Measurements from ENCODE around the gene CLUH.

Gene CLUH

DNA sequence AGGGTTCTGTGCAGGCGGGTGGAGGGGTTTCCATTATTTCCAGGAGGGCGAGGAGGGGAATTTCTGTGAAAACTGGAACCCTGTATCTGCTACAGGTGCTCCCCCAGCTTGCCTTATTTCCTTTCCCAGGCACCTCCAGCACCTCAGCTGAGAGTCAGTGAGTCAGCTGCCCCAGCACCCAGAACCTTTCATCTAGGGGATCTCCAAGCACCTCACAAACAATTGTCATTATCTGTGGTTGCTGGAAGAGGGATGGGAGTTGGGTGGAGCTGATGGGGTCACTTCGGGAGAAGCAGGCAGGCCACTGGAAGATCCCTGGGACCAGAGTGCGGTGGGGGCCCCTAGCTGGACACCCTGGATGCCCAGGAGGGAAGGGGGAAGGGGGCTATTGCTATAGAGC is 10.0 kb upstream of the CLUH start:
- no peak for DNase-seq (ENCODE audit: low read depth)

DNA sequence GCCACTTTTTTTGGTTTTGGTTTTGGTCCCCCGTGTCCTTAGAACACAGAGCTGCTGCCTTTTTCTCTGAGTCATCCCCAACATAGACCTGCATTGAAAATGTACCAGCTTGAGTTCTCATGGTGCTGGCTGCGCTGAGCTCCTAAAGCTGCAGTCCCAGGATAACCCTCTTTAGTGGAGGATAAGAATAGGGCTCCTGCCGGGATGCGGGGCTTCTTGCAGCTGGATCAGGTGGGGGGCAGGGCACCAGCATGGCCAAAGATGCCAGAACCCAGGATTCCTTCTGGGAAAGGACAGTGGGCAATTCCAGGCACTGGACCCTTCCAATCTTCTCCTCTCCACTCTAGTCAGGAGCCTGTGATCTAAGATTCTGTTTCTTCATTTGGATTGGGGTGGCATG is 8.3 kb upstream of the CLUH start:
- no peak for DNase-seq (ENCODE audit: low read depth)

DNA sequence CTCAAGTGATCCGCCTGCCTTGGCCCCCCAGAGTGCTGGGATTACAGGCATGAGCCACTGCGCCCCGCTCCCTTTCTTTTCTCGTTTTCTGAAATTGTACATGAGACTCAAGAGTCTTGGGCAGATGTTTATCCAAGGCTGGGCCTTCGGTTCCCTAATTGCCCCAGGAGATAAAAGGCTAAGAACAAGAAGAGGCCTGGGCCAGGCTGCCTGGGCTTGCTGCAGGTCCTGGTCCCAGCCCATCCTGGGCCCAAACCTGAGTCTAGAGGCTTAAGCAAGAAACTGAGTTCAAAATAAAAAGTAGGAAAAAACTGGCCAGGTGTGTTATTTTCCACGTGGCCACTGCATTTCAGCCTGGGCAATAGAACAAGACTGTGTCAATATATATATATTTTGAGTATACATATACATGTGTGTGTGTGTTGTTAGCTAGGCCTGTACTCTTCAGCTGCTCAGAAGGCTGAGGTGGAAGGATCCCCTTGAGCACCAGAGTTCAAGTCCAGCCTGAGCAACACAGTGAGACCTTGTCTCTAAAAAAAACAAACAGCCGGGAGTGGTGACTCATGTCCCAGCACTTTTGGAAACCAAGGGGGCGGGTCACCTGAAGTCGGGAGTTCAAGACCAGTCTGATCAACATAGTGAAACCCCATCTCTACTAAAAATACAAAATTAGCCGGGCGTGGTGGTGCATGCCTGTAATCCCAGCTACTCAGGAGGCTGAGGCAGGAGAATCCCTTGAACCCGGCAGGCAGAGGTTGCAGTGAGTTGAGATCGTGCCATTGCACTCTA is 6.8 kb upstream of the CLUH start:
- no peak for DNase-seq (ENCODE audit: low read depth)

DNA sequence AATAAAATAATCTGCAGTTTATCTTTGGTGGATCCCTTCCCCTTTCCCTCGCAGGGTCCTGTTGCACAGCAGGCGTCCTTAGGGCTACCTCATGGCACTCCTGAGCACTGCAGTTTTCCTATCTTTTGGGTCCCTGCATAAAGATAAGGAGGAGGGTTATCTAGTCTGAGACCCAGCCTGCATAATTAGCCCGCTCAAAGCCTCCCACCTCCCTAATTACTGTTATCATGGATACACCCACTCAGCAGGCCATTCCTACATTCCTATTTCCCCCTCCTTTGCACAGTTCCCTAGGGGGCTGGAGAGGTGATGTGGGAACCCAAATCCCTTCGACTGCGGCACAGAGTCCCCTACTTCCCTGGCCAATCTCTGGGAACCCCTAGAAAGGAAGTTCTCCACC is 5.1 kb upstream of the CLUH start:
- DNase-seq (ENCODE audit: low read depth), result no peak

DNA sequence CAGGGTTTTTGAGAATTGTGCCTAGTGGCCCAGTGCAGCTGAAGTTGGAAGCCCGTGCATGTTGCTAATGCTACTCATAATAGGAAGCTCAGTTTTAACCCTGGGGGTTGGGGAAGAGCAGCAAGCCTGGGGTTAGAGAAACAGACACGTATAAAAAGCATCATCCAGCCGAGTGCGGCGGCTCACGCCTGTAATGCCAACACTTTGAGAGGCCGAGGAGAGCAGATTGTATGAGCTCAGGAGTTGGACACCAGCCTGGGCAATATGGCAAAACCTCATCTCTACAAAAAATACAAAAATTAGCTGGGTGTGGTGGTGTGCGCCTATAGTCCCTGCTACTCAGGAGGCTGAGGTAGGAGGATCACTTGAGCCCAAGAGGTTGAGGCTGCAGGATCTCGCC is 2.3 kb upstream of the CLUH start:
- no peak for DNase-seq (ENCODE audit: low read depth)

DNA sequence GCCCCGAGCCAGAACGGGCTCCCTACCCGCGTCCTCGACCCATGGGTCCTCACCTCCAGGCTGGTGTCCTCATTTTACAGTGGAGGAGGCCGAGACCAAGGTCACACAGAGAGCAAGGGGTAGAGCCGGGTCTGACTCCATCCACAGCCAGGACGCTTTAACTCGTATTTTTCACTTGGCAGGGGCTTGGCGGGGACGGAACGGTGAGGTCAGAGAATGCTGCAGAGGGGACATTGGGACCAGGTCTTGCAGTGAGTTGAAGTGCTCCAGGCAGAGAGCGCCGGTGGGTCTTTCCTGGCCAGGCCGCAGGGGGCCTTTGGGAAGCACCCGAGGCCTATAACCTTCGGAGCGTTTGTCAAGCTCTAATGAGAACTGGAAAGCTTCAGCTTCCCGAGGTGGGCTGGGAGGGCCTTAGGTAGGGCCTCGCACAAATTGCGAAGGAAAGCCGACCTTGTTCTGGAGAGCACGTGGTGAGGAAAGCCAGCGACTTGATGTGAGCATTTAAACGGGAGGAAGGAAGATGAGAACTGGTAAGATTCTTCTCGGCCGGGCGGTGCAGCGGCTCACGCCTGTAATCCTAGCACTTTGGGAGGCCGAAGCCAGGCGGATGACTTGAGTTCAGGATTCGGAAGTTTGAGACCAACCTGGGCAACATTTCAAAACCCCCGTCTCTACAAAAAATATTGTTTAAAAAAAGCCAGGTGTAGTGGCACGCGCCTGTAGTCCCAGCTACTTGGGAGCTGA is 908 bp upstream of the CLUH start:
- no peak for DNase-seq (ENCODE audit: low read depth)

DNA sequence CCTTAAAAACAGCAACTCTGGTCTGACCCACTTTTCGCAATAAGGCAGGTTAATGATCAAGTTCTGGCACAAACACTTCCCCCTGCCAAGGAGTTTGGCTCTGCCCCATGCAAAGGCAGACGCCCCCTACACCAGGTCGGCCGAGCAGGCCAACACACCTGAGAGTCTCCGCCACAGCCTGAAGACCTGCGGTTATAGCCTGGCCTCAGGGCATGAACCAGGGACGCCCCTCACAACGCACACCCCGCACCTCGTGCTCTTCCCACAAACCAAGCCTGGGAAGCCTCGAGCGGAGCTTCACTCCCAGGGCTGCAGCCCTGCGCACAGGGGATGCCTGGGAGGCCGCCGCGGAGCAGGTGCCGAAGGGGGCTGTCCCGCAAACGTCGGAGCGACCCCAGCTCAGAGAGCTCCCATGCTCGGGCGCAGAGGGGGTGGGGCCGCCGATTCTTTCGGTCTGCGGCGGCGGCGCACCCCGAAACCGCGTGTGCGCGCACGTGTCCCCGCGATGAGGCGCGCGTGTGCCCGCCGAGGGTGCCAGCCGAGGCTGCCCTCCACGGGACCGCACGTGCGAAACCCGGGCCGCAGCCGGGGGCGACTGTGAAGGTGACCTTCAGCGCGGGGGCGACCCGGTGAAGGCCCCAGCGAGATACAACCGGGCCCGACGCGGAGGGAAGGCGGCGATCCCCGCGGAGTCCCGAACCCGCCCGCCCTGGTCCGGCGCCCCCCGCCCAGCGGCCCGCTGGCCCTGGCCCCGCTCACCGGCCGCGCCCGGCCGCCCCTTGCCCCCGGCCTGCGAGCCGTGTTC is 559 bp downstream of the CLUH start:
- no peak for DNase-seq (ENCODE audit: low read depth)

DNA sequence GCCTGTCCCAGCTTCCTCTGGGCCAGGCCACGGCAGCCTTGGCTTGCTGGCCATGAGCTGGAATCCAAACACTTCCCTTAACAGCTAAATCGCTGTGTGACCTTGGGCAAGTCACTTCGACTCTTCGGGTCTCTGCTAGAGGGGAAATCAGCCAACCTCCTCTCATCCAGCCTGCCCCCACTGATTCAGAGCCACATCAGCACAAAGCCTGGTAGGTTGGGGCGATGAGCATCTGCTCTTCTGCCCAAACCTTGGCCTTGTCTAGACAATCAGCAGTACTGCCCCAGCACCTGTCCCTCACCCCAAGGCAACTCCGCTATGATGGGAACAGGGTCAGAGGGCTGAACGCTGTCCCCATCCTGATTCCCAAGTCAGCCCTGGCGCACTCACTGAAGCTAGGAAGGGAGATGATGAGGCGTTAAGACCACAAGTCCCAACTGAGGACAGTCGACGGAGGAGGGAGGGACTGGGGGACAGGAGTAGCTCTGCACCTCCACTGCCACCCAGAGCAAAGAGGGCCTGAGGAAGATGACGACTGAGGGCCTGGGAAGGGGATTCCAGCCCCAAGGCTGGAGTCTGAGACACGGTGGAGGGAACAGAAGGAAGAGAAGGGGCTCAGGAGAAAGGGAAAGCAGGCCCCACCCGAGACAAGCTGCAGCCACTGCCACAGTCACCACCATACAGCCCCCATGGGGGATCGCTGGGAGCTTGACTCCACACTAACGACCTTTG is 1.3 kb downstream of the CLUH start:
- no peak for DNase-seq (ENCODE audit: low read depth)

DNA sequence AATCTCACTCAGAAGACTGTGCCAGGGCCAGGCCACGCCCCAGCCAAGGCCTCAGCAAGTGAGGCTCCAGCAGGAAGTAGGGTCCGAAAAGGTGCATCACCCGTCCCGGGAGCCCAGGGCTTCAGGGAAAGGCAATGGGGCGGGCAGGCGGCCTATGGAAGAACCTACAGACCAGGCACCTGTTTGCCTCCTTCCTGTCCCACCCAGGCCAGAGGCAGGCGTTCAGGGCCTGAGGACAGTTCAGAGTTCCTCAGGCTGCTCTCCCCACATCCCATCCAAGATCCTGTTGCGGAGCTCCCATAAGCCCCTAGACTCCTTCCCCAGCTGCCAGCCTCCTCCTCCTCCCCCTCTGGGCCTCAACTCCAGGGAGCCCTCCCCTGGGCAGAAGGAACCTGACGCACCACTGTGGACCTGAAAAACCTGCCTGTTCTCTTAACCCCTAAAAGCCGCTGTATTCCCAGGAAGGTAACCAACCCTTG is 2.3 kb downstream of the CLUH start:
- DNase-seq (ENCODE audit: low read depth), result no peak

DNA sequence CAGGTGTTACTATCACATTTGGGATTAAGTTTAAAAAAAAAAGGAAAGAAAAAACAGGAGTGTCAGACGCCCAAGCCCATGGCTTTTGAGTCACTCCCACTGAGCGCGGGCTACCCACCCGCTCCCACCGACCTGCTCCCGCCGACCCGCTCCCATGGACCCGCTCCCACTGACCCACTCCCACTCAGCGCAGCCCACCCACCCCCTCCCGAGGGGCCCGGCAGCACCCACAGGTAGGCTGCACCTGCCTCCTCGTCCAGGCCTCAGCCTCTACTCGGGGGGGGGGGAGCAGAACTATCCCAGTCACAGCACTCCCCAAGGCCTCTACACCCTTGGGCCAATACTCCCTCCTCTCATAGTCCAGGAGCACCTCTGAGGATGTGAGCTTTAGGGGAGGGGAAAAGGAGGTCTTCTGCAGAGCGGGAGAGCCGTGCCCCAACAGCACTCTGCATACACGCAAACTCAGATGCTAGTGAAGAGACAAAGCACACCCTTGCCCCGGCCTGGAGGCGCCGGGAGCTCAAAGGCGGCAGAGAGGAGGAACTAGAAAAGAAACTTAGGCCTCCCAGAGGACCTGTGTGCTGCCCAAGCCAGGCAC is 2.9 kb downstream of the CLUH start:
- DNase-seq (ENCODE audit: low read depth), result no peak

DNA sequence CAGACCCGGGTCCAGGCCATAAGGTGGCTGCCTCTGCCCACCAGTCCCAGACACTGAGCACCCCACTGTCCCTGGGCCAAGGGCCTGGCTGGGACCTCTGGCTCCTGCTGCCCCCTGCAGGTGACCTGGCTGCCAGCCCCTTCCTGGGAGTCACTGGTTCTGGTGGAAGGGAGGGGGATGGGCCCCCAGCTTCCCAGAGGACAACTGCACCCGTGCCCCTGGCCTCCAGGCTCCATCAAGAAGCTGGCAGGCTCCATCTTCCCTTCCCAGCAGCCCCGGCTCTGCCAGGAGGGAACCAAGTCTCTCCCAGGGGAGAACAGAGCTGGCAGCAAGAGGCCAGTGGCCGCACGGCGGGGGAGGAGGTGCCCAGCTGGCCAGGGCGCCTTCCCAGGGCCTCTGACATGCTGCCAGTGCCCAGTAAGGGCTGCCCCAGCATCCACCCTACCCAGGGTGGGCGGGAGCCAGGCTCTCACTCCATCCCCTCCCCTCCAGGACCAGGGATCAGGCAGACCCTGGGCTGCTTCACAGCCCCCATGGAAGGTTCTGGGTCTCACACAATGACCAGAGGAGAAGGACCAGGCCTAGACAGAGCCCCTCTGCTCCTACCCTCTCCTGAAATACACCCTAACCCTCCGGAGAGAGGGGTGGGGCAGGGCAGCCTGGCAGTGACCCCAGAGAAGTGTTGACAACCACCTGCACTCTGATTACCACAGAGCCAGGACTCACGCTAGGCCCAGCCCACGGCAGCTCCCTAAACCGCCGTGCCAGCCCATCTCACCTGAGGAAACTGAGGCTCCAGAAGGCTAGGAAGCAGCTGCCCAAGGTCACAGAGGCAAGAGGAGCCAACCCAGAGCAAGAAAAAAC is 3.6 kb downstream of the CLUH start:
- DNase-seq (ENCODE audit: low read depth), result peak; percentile 57

DNA sequence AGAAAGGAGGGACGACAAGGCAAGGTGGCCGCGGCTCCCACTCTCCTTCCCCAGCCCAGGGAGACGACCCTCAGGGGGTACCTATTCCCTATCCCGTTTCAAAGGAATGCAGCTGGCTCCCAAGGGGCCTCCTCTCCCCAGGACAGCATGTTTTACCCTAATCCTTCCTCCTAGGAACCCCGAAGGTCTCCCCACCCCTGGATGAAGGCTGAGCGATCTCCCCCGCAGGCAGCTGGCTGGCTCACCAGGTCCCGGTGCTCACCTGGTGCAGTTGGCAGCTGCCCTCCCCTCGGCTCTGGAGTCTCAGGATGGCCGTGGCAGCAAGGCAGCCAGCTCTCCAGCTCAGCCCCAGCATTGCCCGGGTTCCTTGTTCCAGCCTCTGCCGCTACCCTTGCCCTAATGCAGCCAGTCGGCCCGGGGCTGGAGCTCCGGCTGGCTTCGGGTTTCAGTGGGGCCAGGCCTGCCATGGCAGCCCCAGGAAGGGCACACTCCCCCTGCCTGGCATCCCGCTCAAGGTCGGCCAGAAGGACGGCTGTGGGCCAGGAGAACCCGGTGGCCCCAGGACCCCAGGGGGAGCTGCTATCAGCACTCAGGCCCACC is 4.6 kb downstream of the CLUH start:
- DNase-seq (ENCODE audit: low read depth), result no peak

DNA sequence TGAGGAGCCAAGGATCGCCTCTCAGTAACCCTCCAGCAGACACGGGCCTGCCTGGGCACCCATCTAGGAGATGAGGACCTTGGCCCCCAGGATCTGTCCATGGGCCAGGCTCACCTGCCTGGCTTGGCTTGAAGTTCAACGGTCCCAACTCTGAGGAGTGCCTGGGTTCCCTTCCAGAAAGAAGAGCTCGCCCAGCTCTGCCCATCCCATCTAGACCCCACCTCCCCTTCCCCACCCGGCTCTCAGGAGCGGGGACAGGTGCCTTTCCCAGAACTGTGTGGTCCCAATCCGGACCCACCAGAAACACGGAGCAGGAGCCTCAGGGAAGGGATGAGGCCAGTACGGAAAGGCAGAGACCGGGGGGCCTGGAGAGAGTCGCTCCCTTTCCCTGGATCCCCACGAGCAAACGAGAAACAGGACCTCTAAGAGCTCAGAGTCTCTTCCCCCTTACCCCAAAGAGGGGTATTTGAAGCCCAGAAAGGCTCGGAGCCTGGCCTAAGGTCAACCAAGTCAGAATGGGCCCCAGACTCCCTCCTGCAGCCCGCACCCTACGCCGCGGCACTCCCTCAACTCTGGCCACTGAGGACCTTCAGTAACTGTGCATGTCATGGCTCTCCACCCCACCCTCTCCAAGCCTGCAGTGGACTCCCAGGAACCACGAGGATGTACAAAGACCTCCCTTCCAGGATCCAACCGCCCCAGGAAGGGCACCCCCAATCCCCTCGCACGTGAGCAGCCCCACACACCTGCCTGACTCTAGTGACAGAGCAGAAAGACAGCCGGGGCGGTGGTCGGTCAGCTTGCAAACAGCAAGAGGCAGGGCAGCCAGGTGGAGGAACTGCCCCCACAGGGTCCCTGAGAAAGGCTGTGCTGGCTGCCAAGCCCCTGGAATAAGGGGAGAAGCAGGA is 5.4 kb downstream of the CLUH start:
- DNase-seq (ENCODE audit: low read depth), result no peak

DNA sequence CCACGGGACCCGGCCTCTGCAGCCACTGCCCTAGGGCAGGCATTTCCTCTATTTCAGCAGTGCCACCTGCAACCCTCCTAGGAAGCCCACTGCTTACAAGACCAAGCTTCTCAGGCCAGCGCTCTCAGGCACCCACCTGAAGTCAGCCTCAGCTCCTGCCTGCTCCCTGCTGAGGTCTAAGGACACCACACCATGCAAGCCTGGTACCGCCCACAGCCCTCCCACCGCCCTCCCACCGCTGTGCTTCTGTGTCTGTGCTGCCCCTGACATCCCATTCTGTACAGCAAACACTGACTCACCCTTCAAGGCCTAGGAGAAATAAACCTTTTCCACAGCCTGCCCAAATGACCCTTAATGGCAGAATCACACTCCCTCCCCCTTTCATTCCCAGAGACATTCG is 6.3 kb downstream of the CLUH start:
- peak; percentile 24 for DNase-seq (ENCODE audit: low read depth)

DNA sequence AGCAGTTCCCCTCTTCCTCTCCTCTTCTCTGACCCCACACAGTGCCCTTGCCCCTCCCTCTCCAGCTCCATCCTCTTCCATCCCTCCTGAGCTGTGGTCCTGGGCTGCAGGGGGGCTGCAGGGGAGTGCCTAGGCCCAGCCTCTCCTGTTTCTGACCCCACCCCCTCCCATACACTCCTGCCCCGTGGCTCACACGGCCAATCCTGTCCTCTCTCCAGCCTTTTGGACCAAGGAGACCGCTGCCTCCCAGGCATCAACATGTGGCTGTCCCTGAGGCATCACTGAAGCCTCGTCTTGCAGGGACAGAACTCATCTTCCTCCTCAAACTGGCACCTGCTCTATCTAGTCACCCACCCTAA is 6.7 kb downstream of the CLUH start:
- no peak for DNase-seq (ENCODE audit: low read depth)

DNA sequence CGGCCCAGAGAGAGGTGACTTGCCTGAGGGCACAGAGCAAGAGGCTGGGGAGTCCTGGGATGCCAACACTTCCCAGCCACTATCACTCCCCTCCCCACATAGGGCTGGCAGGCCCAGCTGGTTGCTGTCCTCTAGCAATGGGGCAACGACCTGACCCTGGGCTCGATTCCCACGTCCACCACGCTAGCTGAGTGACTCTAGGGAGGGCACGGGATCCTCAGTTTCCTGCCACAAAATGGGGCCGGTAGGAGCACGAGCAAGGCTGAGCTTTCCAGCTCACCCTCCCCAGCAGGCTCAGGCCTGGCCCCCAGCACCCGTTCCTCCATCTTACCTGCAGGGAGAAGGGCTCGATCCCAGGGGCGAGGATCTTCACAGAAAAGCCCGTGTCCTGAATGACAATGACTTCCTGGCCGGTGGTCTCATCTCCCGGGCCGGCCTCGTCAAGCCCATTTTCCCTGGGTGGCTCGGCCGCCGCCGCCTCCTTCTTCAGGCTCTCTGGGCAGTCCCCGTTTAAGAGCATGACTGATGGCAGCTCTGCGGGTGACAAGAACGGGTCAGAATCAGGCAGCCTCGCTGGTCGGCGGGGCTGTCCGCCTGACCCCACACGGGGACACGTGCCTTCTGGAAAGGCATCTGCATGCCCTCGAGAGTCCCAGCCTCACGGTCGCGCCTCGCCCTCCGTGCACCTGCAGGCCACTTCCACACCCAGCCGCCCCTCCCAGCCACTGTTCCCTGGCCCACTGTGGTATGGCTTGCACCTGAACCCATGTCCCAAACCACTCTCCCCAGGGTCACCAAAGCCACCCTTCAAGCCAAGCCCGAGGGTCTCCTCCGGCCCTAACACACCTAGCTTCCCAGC is 7.3 kb downstream of the CLUH start:
- no peak for DNase-seq (ENCODE audit: low read depth)

DNA sequence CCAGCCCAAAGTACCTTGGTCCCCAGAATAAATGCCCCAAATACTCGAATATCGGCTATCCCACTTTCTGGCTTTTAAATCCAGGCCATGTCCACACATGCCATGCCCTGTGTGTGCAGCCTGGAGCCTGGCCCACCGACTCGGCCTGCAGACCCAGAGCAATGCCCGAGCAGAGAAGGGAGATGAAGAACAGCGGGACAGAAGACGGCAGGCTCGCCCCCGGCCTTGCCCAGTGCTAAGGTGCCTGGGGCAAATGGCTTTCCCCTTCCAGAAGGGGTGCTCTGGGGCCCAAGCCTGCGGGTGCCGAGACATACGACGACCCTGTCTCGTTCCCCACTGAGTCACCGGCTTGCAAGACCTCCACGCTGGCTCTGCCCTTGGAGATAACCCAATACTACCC is 8.0 kb downstream of the CLUH start:
- no peak for DNase-seq (ENCODE audit: low read depth)

DNA sequence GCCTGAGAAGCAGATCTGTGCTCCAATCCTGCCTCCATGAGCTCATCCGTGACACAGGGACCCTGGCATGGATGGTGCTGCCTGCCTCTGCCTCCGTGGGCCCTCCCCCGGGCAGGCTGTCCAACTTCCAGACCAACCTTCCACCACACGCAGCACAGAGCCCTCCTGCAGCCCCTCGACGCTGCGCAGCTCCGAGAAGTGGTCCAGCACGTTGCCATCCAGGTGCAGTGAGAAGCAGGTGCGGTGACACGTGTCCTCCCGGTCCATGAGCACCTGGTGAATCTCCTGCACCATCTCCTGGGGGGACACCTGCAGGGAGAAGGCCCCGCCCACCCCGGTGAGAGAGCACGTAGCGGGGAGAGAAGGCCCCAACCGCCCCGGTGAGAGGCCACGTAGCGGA is 8.4 kb downstream of the CLUH start:
- no peak for DNase-seq (ENCODE audit: low read depth)

Measured in fibroblast of gingiva (primary cell).